Endothelial cell of umbilical vein (primary cell): Measurements from ENCODE around the gene B4GALNT3. TPM values are rescaled to one million over a fixed set of nuclear protein-coding genes. Genes with fewer than 3 reads are reported as not detected.

Experiments
- BruUV-seq: library from RNA; stranded (reverse); fragments of 400-500 nt; replicated peaks from 2 replicates; lab custom pipeline; 2021; lab: Mats Ljungman, UMichigan
- CTCF ChIA-PET: fragments of 300-600, 350-600 bp; sonication (Branson Sonifier 250); formaldehyde crosslinking; loops from one replicate; lab custom pipeline; 2021; ENCODE audit warnings: antibody characterized with exemption, inconsistent platforms; lab: Charles Lee
- POLR2A ChIA-PET: fragments of 300-600, 350-600 bp; sonication (Branson Sonifier 250); formaldehyde crosslinking; loops from one replicate; lab custom pipeline; 2021; ENCODE audit warnings: antibody characterized with exemption, inconsistent platforms; lab: Charles Lee
- DNase-seq: peaks from one replicate; pipeline ENCODE4 v3.0.0-alpha.2; 2011; ENCODE audit warnings: low read depth, low spot score
- FAIRE-seq: peaks from 2 replicates; lab custom pipeline; 2011; peaks lifted over from hg19 to GRCh38; lab: Jason Lieb, UNC
- H2AFZ ChIP-seq: 2 replicates; pipeline ENCODE4 v1.6.0; 2012; ENCODE audit warnings: low read depth, low read length, control low read depth, inconsistent platforms
- H3K27ac ChIP-seq: 2 replicates; pipeline ENCODE4 v1.5.1; 2011; ENCODE audit warnings: low read depth, mild to moderate bottlenecking, control low read depth, low read length, moderate library complexity; ENCODE audit not compliant: insufficient read depth
- H3K27me3 ChIP-seq, 2 experiments: 2 replicates each; pipeline versions ENCODE4 v1.6.0 to v1.6.1; 2011; ENCODE audit warnings: low read length in 2 of 2, mixed read lengths in 1 of 2; ENCODE audit not compliant: control insufficient read depth in 2 of 2, insufficient read depth in 2 of 2
- H3K36me3 ChIP-seq, 2 experiments: 2 replicates in 1 of 2; 3 replicates in 1 of 2; pipeline ENCODE4 v1.5.1; 2011; ENCODE audit warnings: low read length in 2 of 2, mild to moderate bottlenecking in 1 of 2, moderate library complexity in 1 of 2; ENCODE audit not compliant: control insufficient read depth in 2 of 2, insufficient read depth in 2 of 2; ENCODE audit errors: extremely low read depth in 1 of 2
- H3K4me1 ChIP-seq: 3 replicates; pipeline ENCODE4 v1.5.1; 2011; ENCODE audit warnings: mild to moderate bottlenecking, low read length; ENCODE audit not compliant: control insufficient read depth, insufficient read depth; ENCODE audit errors: extremely low read depth
- H3K4me2 ChIP-seq: 2 replicates; pipeline ENCODE4 v1.6.1; 2011; ENCODE audit warnings: low read length, control low read depth, mixed read lengths; ENCODE audit not compliant: insufficient read depth
- H3K4me3 ChIP-seq, 3 experiments: fragments of 200-600 bp in 1 of 3; sonication (generic), shearing (Covaris generic) in 1 of 3; replicated peaks in 1 of 3; 2 replicates each; pipeline ENCODE4 v1.5.1; 2011 to 2016; ENCODE audit warnings: control low read depth in 3 of 3, low read length in 3 of 3, mild to moderate bottlenecking in 2 of 3, inconsistent platforms in 1 of 3, low read depth in 1 of 3, moderate library complexity in 1 of 3; ENCODE audit not compliant: insufficient read depth in 1 of 3
- H3K79me2 ChIP-seq: 2 replicates; pipeline ENCODE4 v1.6.0; 2012; ENCODE audit warnings: low read length, inconsistent platforms; ENCODE audit not compliant: control insufficient read depth, insufficient read depth
- H3K9ac ChIP-seq: replicated peaks from 2 replicates; pipeline ENCODE3; 2011; ENCODE audit warnings: low read length, control low read depth; ENCODE audit not compliant: insufficient read depth; ENCODE audit errors: extremely low read depth
- H3K9me1 ChIP-seq: replicated peaks from 3 replicates; pipeline ENCODE4 v1.6.0; 2011; ENCODE audit warnings: mild to moderate bottlenecking, low read length; ENCODE audit not compliant: control insufficient read depth, insufficient read depth; ENCODE audit errors: extremely low read depth
- H3K9me3 ChIP-seq: replicated peaks from 2 replicates; pipeline ENCODE4 v1.5.1; 2012; ENCODE audit warnings: low read length, inconsistent platforms; ENCODE audit not compliant: control insufficient read depth, insufficient read depth
- H4K20me1 ChIP-seq: replicated peaks from 2 replicates; pipeline ENCODE3; 2011; ENCODE audit warnings: mild to moderate bottlenecking, low read length; ENCODE audit not compliant: control insufficient read depth, insufficient read depth; ENCODE audit errors: extremely low read depth
- EZH2 ChIP-seq: IDR thresholded peaks from 2 replicates; pipeline ENCODE4 v1.6.1; 2012; ENCODE audit warnings: borderline replicate concordance, low read depth, mild to moderate bottlenecking, moderate library complexity, low read length, inconsistent platforms; ENCODE audit not compliant: severe bottlenecking
- FOS ChIP-seq: IDR thresholded peaks from 2 replicates; pipeline ENCODE4 v1.6.1; 2011; ENCODE audit warnings: mild to moderate bottlenecking, low read length, moderate library complexity, borderline replicate concordance; ENCODE audit not compliant: insufficient read depth
- GATA2 ChIP-seq: IDR thresholded peaks from 2 replicates; pipeline ENCODE4 v1.7.0; 2011; ENCODE audit warnings: low read depth, mild to moderate bottlenecking, moderate library complexity, mixed read lengths, low read length; ENCODE audit not compliant: insufficient read length, insufficient read depth
- JUN ChIP-seq: IDR thresholded peaks from 2 replicates; pipeline ENCODE4 v1.6.1; 2011; ENCODE audit warnings: borderline replicate concordance, low read depth; ENCODE audit not compliant: insufficient read length, insufficient read depth
- MYC ChIP-seq: IDR thresholded peaks from one replicate; pipeline ENCODE4 v1.6.1; 2011; ENCODE audit warnings: mild to moderate bottlenecking, low read depth, low read length
- POLR2A ChIP-seq: IDR thresholded peaks from 2 replicates; pipeline ENCODE4 v1.6.1; 2012; ENCODE audit warnings: low read depth, mild to moderate bottlenecking, control low read depth, low read length
- POLR2AphosphoS5 ChIP-seq: IDR thresholded peaks from 2 replicates; pipeline ENCODE4 v1.6.1; 2012; ENCODE audit warnings: low read depth, mild to moderate bottlenecking, control low read depth, low read length, moderate library complexity; ENCODE audit not compliant: insufficient read depth
- dilution Hi-C: fragments of 300-500 bp; cut with MboI; formaldehyde crosslinking; loops from one replicate; pipeline ENCODE4 v1.15.0; 2019; ENCODE audit warnings: low sequenced_read_pairs; ENCODE audit not compliant: extremely low pct_ligation_motif_present
- intact Hi-C: fragments of 100-400 bp; cut with micrococcal nuclease; formaldehyde crosslinking; loops from one replicate; pipeline ENCODE4 v1.10.0; 2022
- polyA plus RNA-seq, 4 experiments: library from polyadenylated mRNA; depleted of rRNA in 3 of 4; stranded (reverse) in 3 of 4; unstranded in 1 of 4; fragments of >200 nt; gene quantifications; 2 replicates each; pipeline versions ENCODE4 v1.2.1 to v1.2.3, GENCODE V29; 2011 to 2012; ENCODE audit warnings: missing spikeins in 1 of 4
- total RNA-seq: library from RNA; stranded (reverse); gene quantifications from 2 replicates; pipeline ENCODE4 v1.2.3, GENCODE V29; 2021
- TF ChIP-seq, protein P1 (sequence below): IDR thresholded peaks from 2 replicates; pipeline ENCODE4 v1.6.1; 2011; ENCODE audit not compliant: insufficient read depth, insufficient read length
- TF ChIP-seq, protein P2 (sequence below), 2 donors: IDR thresholded peaks; 1 replicate in 1 of 2; 2 replicates in 1 of 2; pipeline ENCODE4 v1.5.1; 2011; ENCODE audit warnings: low read length in 2 of 2, mild to moderate bottlenecking in 2 of 2, moderate library complexity in 2 of 2, control low read depth in 1 of 2, inconsistent platforms in 1 of 2, low read depth in 1 of 2; ENCODE audit not compliant: insufficient read depth in 1 of 2; ENCODE audit errors: extremely low read depth in 1 of 2

Gene B4GALNT3
- total and polyA plus RNA-seq, 2 donors (not counting 3 experiments of a cell fraction or from before 2014, with no cell fraction given): 0.07 TPM; not detected in 1

DNA sequence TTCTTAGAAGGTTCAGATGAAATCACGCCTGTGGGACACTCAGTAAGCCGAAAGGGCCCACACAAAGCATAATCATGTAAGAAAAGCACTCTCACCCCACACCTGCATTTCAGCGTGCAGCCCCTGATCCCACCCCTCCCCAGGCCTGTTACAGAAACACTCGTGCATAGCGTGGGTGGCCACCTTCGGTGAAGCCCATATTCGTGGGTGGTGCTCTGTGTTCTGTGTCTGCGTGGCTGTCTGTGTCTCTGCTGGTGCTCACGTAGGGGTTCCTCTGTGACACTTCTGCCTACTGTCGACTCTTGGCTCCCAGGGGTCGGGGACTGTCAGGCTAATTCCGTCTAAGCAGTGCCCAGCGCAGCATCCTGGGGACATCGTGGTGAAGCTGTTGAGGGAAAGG is 74.0 kb downstream of the B4GALNT3 start:
- Histone ChIP-seq H3K9me1 (no peaks in the 10 kb centered on the region), H3K36me3 (no peaks in the 10 kb centered on the region), H3K4me3 (no peak overlapping the region), H4K20me1 (no peaks in the 10 kb centered on the region), H3K27ac (no peak overlapping the region), H3K4me2 (no peak overlapping the region), H3K9ac (no peak overlapping the region), H3K9me3 (no peaks in the 10 kb centered on the region), H3K4me1 (peaks cover 9% of the 10 kb centered on the region), H3K27me3 (peaks cover 14 to 17% of the 10 kb centered on the region in 2 experiments), H3K79me2 (no peaks in the 10 kb centered on the region), H2AFZ (no peak overlapping the region)
- no peak for DNase-seq
- TF ChIP-seq POLR2AphosphoS5 (no peak), EZH2 (no peak), GATA2 (no peak), JUN (no peak), MYC (no peak), FOS (no peak), POLR2A (no peak)
- TF ChIP-seq, protein P1, sequence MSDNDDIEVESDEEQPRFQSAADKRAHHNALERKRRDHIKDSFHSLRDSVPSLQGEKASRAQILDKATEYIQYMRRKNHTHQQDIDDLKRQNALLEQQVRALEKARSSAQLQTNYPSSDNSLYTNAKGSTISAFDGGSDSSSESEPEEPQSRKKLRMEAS: no peak
- TF ChIP-seq, protein P2, sequence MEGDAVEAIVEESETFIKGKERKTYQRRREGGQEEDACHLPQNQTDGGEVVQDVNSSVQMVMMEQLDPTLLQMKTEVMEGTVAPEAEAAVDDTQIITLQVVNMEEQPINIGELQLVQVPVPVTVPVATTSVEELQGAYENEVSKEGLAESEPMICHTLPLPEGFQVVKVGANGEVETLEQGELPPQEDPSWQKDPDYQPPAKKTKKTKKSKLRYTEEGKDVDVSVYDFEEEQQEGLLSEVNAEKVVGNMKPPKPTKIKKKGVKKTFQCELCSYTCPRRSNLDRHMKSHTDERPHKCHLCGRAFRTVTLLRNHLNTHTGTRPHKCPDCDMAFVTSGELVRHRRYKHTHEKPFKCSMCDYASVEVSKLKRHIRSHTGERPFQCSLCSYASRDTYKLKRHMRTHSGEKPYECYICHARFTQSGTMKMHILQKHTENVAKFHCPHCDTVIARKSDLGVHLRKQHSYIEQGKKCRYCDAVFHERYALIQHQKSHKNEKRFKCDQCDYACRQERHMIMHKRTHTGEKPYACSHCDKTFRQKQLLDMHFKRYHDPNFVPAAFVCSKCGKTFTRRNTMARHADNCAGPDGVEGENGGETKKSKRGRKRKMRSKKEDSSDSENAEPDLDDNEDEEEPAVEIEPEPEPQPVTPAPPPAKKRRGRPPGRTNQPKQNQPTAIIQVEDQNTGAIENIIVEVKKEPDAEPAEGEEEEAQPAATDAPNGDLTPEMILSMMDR (IDR thresholded peaks at IDR 0.05; ENCODE audit: extremely low read depth in 1 of 2, insufficient read depth in 1 of 2, low read depth in 1 of 2, low read length in 2 of 2): no peak
- intact Hi-C loops: no loop called here
- CTCF ChIA-PET: interaction anchor here (1.1 to 1.7 kb wide), 4 partner anchors 26 to 92 kb away, joined by 3 to 8 read pairs (median 4); no protein-coding TSS in a partner anchor
- no TSS peak for BruUV-seq
- dilution Hi-C loops: no loop called here
- POLR2A ChIA-PET: no interaction called here
- no peak for FAIRE-seq
